GM12891 (cell line): Measurements from ENCODE around the gene RNASET2.

Source experiments
- POLR2A ChIP-seq: IDR thresholded peaks from 2 replicates; pipeline ENCODE4 v1.6.1; 2011; ENCODE audit warnings: low read depth, low read length, control low read depth
- POLR2AphosphoS5 ChIP-seq: IDR thresholded peaks from 2 replicates; pipeline ENCODE4 v1.6.1; 2011; ENCODE audit warnings: low read depth, low read length, control low read depth

GRCh38 chr6:166927240-166927934 lies 29.0 kb downstream of the RNASET2 start:
- TF ChIP-seq POLR2AphosphoS5 (no peak), POLR2A (no peak)
